ENCODE data around the gene TRPC4.

The TRPC4 gene

GRCh38 chr13:37748913-37749312, 120.7 kb downstream of the TRPC4 start:
- TF ChIP-seq, protein P1, sequence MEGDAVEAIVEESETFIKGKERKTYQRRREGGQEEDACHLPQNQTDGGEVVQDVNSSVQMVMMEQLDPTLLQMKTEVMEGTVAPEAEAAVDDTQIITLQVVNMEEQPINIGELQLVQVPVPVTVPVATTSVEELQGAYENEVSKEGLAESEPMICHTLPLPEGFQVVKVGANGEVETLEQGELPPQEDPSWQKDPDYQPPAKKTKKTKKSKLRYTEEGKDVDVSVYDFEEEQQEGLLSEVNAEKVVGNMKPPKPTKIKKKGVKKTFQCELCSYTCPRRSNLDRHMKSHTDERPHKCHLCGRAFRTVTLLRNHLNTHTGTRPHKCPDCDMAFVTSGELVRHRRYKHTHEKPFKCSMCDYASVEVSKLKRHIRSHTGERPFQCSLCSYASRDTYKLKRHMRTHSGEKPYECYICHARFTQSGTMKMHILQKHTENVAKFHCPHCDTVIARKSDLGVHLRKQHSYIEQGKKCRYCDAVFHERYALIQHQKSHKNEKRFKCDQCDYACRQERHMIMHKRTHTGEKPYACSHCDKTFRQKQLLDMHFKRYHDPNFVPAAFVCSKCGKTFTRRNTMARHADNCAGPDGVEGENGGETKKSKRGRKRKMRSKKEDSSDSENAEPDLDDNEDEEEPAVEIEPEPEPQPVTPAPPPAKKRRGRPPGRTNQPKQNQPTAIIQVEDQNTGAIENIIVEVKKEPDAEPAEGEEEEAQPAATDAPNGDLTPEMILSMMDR (IDR thresholded peaks at IDR 0.05; ENCODE audit: insufficient read depth, low read length, poor library complexity, severe bottlenecking), result no peak
- H3K4me3 ChIP-seq (replicated peaks; ENCODE audit: low read depth, low read length), result no peak overlapping the region
- H3K36me3 ChIP-seq (ENCODE audit: control insufficient read depth, insufficient read depth, low read length), result no peaks in the 10 kb centered on the region
- H3K27me3 ChIP-seq (replicated peaks; ENCODE audit: control insufficient read depth, insufficient read depth, low read length), result no peaks in the 10 kb centered on the region
- DNase-seq (ENCODE audit: extremely low read depth, insufficient read length), result no peak

DNA sequence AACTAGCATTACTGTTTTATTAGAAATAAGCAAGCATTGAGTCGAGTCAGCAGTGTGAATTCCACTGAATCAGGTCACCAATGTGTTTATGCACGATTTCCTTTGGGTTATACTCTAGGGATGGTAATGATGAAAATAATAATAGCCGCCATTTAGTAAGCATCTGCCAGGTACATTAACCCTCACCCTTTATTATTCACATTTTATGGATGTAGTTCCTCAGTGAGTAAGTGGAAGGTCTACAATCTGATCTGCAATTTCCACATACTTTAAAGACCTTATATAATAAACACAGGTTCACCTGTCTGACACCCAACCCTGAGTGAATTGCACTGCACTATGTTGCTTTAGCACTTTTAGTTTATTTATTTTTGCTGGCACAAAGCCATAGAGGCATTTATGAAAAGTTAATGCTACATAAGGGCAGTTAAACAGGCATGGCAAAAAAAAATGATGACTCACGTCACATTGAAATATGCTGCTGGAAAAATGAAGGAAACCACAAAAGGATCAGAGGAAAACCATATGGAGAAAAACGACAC, 122.4 kb downstream of the TRPC4 start:
- TF ChIP-seq, protein P1 (IDR thresholded peaks at IDR 0.05; ENCODE audit: insufficient read depth, low read length, poor library complexity, severe bottlenecking), result no peak
- no peak for DNase-seq (ENCODE audit: extremely low read depth, insufficient read length)
- no peaks in the 10 kb centered on the region for H3K36me3 ChIP-seq (ENCODE audit: control insufficient read depth, insufficient read depth, low read length)
- no peak overlapping the region for H3K4me3 ChIP-seq (replicated peaks; ENCODE audit: low read depth, low read length)
- H3K27me3 ChIP-seq (replicated peaks; ENCODE audit: control insufficient read depth, insufficient read depth, low read length), result no peaks in the 10 kb centered on the region

GRCh38 chr13:37741536-37741935, 128.0 kb downstream of the TRPC4 start:
- no peak for DNase-seq (ENCODE audit: extremely low read depth, insufficient read length)
- Histone ChIP-seq H3K4me3 (replicated peaks; ENCODE audit: low read depth, low read length) (no peak overlapping the region), H3K27me3 (replicated peaks; ENCODE audit: control insufficient read depth, insufficient read depth, low read length) (no peaks in the 10 kb centered on the region), H3K36me3 (ENCODE audit: control insufficient read depth, insufficient read depth, low read length) (no peaks in the 10 kb centered on the region)
- TF ChIP-seq, protein P1 (IDR thresholded peaks at IDR 0.05; ENCODE audit: insufficient read depth, low read length, poor library complexity, severe bottlenecking), result no peak

DNA sequence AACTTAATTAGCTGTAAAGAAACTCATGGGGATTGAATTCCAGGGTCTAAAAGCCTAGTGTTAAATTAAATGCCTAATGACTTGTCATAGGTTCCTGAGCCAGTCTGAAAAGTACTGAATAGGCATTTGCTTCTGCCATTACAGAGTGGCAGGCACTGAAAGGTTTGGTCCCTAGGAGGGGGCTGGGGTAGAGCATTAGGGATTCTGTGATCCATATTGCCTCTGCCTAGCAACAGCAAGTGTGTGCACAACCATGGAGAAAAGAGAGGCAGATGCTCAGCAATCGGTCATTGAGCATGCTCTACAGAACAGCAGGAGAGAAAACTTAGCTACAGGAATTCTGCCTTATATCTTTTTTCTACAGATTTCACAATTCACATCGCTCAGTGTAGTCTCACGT, 133.5 kb downstream of the TRPC4 start:
- no peak for DNase-seq (ENCODE audit: extremely low read depth, insufficient read length)
- no peaks in the 10 kb centered on the region for H3K27me3 ChIP-seq (replicated peaks; ENCODE audit: control insufficient read depth, insufficient read depth, low read length)
- H3K4me3 ChIP-seq (replicated peaks; ENCODE audit: low read depth, low read length), result no peak overlapping the region
- H3K36me3 ChIP-seq (ENCODE audit: control insufficient read depth, insufficient read depth, low read length), result no peaks in the 10 kb centered on the region
- TF ChIP-seq, protein P1 (IDR thresholded peaks at IDR 0.05; ENCODE audit: insufficient read depth, low read length, poor library complexity, severe bottlenecking), result no peak

DNA sequence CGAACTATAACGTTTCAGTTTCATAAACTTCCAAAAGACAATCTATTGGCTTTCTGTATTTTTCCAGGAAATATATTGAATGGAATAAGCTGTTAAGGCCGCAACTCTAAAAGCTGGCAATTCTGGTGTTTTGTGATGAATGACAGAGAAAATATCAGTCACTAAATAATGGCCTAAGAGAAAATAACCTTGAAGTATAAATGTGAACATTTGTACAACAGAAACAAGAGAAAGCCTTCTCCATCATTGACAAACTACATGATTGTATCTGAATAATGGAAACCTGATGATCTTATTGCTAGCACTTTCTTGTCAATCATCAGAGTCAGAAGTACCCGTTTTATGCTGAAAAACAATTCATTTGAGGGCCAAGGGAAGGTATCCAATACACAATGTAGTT, 134.3 kb downstream of the TRPC4 start:
- DNase-seq (ENCODE audit: extremely low read depth, insufficient read length), result no peak
- TF ChIP-seq, protein P1 (IDR thresholded peaks at IDR 0.05; ENCODE audit: insufficient read depth, low read length, poor library complexity, severe bottlenecking), result no peak
- H3K4me3 ChIP-seq (replicated peaks; ENCODE audit: low read depth, low read length), result no peak overlapping the region
- no peaks in the 10 kb centered on the region for H3K36me3 ChIP-seq (ENCODE audit: control insufficient read depth, insufficient read depth, low read length)
- H3K27me3 ChIP-seq (replicated peaks; ENCODE audit: control insufficient read depth, insufficient read depth, low read length), result no peaks in the 10 kb centered on the region

- TF ChIP-seq, protein P1 (IDR thresholded peaks at IDR 0.05; ENCODE audit: insufficient read depth, low read length, poor library complexity, severe bottlenecking), result no peak
- Histone ChIP-seq H3K4me3 (replicated peaks; ENCODE audit: low read depth, low read length) (no peak overlapping the region), H3K36me3 (ENCODE audit: control insufficient read depth, insufficient read depth, low read length) (no peaks in the 10 kb centered on the region), H3K27me3 (replicated peaks; ENCODE audit: control insufficient read depth, insufficient read depth, low read length) (no peaks in the 10 kb centered on the region)
- no peak for DNase-seq (ENCODE audit: extremely low read depth, insufficient read length)
These were observed 139.7 kb downstream of the TRPC4 start for GRCh38 chr13:37729876-37730275.
